Fibroblast of lung (primary cell): ENCODE data around the gene PHEX.

Experiments used
- CTCF ChIP-seq, 2 donors: IDR thresholded peaks in 1 of 2; conservative IDR thresholded peaks in 1 of 2; 1 replicate in 1 of 2; 2 replicates in 1 of 2; pipeline ENCODE4 v1.5.1; 2011 to 2012; ENCODE audit warnings: low read length in 2 of 2, control low read depth in 1 of 2, inconsistent platforms in 1 of 2, low read depth in 1 of 2, mild to moderate bottlenecking in 1 of 2
- EZH2 ChIP-seq: IDR thresholded peaks from 2 replicates; pipeline ENCODE4 v1.5.1; 2012; ENCODE audit warnings: low read length, control low read depth, mild to moderate bottlenecking; ENCODE audit errors: missing control alignments

DNA sequence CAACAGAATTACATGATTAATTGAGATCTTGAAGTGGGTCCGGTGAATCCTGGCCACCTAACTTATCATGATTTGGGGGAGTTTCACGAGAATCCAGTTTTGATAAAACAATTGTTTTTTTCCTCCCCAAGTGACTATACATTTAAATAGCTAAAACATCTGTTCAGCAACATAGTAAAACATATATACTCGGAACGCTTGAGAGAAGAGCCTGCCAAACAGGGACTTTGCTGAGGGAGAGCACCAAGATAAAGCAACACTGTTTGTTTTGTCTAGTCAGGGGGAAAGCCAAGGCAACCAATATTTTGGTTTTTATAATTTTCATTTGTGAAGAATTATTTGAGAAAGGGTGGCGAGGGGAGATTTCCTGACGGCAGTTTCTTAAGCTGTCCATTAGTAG lies 381 bp downstream of the PHEX start:
- TF ChIP-seq CTCF (conservative IDR thresholded peaks at IDR 0.05 in 1 of 2, IDR thresholded peaks at IDR 0.05 in 1 of 2; ENCODE audit: low read depth in 1 of 2, low read length in 2 of 2) (no peak), EZH2 (no peak)
